SK-MEL-5 (cell line): ENCODE measurements around the gene MEF2C. TPM values are rescaled to one million over a fixed set of nuclear protein-coding genes. Genes with fewer than 3 reads are reported as not detected.

Experiments
- DNase-seq: peaks from one replicate; pipeline ENCODE4 v3.0.0-alpha.2; 2016; ENCODE audit warnings: low read depth, low spot score
- in situ Hi-C: cut with HindIII; loops from 2 replicates; pipeline ENCODE4 v1.10.0; 2016; ENCODE audit warnings: low sequenced_read_pairs, high pct_unique_total_duplicates, low pct_unique_long_range_greater_than_20kb
- total RNA-seq: library from RNA; depleted of rRNA; stranded (reverse); fragments of >200 nt; shearing (Covaris generic); gene quantifications from 2 replicates; pipeline ENCODE4 v1.2.3, GENCODE V29; 2014

The MEF2C gene
- total RNA-seq, 1 experiment from 2014 or later = 34.2 TPM

DNA sequence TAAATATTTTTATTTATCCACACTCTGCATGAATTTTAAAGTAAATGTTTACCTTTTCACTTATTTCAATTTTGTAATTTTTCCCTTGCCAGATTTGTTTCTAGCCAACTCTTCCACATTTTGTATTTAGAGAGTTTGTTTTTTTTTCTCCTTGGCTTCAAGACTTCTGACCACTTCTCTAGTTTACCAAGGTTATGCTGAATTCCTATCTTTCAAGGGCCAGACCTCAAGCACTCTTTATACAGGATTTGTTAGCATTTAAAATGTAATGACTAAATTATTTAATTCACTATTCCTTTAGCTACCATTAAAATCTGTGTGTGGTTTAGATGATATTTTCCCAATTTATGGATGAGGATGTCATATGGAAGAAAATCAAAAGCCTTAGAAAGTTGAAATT lies 42.5 kb downstream of the MEF2C start:
- in situ Hi-C loops = no loop called here
- no peak for DNase-seq

DNA sequence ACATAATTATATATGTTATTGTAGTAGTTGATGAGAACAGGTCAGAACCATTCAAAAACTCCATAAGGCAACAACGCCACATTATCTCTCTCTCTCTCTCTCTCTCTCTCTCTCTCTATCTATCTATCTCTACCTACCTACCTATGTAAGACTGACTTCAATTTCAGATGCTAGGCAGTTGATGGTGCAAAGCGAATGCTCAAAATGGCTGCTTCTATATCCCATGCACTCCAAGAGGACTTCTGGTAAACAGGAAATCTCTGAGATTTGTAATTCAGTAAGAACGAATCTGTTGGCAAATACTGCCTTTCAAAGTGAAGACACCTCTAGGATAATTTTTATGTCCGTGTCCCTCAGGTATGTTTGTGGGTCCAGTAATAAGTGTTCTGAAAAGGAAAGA lies 43.7 kb downstream of the MEF2C start:
- in situ Hi-C loops = no loop called here
- DNase-seq = no peak

DNA sequence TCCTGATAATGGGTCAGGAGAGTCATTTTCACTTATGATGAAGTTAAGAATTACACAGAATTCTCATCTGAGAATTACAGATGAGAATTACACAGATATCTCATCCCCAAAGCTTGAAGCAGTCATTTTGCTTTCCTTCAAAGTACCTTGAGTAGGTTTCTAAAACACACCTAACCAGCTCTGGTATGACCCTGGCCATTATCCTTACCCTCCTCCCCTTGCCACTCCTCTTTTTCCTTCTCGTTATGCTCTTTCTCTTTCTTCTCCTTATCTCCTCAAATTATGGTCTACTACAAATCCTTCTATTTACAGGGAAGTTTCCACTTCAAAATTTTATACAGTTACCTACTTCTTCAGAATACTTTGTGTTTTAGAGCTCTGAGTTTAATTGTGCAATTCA lies 44.5 kb downstream of the MEF2C start:
- in situ Hi-C loops = no loop called here
- no peak for DNase-seq

DNA sequence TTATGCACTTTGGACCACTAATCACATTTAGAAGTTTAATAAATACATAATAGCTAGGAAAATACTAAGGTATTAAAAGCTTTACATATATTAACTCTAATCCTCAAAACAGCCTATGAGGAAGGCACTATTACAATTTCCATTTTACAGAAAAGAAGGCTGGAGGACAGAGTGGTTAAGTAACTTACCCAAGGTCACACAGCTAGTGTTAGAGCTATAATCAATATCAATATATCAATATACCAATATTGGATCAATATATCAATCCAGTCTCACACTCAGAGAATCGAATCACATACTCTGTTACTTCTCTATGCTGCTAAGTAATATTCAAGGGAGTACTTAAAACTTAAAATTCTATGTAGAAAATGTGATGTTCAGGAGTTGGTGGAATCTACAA lies 45.2 kb downstream of the MEF2C start:
- in situ Hi-C loops = no loop called here
- DNase-seq = no peak

DNA sequence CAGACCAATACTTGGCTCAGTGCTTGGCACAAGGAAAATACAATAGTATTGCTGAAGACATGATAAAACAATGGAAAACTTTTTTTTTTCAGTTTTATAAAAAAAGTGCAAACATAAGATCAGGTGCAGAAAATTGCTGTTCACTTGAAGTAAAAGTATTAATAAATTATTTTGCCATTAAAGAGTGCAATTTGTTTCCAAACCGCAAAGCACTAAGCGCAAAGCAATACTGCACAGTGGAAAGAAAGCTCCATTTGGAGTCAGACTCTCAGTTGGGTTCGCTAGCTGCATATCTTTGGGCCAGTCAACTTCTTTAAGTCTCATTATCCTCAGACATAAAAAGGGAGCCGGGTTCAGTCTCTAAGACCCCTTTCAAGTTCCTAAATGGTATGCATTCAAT lies 45.8 kb downstream of the MEF2C start:
- DNase-seq = no peak
- in situ Hi-C loops = no loop called here

DNA sequence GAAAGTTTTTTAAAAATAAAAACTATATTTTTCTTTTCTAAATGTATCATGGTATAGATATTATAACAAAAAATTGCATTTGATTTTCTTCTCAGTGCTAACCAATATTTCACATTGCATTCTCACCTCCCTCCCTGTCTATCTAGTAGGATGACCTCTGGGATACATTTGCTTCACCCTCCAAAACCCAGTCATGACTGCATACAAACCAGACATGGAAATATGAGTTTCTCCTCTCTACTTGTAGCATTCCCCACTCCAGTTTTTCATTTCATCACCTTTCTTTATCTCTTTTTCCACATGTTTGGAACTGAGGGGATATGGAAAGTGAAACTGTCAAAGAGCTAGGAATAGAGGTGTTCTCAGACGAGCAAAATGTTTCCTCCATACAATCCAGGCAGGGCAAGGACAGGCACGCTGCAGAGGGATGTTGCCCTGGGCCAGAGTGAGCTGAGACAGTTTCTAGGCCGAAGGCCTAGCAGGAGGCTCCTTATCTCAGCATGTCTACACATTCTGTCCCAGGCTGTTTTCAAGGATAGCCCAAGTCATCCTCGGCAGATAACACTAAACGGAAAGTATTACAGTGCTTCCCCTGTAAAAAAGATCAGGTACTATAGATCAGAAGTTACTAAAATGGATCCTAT lies 46.7 kb downstream of the MEF2C start:
- peak; percentile 45 for DNase-seq
- in situ Hi-C loops = no loop called here

DNA sequence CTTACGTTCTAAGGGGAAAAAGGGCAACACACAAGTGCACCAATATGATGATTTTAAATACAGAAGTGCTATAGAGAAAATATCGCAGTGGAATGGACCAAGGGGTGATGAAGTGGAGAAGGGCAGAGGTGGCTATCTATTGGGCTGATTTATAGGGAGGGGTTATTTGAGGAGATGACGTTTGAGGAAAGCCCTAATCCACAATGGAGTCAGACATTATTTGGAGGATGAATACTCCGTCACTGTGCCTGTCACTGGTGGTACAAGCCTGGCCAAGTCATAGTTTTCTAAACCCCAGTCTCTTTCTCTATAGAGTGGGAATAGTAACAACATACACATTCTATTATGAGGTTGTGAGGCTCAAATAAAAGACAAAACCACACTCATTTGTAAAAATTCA lies 48.5 kb downstream of the MEF2C start:
- in situ Hi-C loops = no loop called here
- no peak for DNase-seq

DNA sequence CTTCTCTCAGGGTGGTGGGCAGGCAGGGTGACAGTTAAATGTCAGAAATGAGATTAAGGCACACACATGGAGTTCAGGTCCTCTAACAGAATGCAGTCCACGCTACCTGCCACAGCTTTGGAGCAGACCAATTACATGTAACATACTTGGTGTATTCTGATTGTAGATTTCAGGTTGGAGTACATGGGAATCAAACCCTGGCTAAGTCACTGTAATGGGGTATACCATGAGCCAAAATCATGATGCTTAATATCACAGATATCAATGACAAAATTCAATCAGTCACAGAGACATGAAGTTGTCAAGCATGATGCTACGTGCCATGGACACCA lies 48.9 kb downstream of the MEF2C start:
- no peak for DNase-seq
- in situ Hi-C loops = no loop called here

DNA sequence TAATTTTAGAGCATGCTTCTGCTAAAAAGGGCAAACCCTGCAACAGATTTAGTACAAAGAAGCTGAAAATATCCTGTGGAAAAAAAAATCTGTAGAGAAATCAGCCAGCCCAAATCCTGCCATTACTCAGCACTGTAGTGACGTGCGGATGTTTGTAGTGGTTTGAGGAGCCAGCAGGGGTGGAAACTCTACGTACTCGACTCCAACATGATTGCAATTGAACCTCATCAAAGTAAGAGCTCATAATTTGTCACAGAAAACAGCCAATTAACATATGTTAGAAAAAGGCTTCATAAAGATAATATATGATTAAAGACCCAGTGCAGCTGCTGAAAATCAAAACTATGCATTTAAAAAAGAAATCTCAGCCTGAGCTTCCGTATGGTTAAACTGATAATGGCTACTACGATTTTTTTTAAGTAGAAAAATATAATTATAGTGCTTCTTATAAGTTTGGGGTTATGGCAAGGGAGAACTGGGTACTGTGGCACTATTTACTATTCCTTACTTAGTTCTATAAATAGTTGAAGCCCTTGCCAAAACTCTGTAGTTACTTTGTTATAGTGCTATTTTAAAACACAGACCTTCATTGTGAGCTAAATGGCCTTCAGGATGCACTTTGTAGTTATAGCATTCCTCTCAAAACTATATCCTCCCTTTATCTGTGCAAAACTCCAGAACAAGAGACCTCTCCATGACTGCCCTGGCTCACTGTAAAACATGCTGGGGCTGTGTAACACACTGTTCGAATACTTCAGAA lies 49.4 kb downstream of the MEF2C start:
- peak; percentile 86 for DNase-seq
- in situ Hi-C loops = no loop called here

DNA sequence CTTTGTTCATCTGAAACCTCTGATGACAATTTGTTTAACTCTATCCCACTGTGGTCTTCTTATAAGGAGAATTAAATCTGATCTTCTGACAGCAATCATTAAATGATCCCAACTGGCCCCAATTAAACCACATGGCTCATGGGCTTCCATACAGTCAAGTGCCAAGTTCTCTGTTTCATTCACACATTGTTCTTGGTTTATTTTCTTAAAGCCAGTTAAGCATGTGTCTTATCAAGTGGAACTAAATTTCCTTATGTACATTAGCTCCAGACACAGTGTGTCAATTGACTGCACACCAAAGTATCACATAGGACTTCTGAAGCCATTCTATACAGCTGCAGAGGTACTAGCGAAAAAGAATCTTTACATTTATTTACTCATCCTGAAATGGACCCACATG lies 51.2 kb downstream of the MEF2C start:
- in situ Hi-C loops = no loop called here
- no peak for DNase-seq

DNA sequence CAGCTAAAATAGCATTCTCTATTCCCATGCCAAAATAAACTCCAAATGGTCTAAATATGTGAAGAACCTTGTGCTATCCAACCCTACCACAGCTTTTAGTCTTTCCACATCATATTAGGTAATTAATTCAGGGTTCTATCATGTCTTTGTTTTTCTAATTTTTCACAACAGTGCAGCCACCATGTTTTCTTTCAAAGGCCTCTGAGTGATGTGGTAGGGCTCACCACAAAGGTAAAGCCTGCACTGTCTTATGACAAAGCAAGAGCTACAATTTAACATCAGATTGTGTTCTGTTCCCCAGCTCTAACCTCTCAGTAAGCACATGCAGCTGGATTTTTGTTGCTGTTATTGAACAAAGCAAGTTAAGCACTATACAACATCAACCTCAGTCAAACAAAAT lies 52.4 kb downstream of the MEF2C start:
- in situ Hi-C loops = no loop called here
- no peak for DNase-seq

DNA sequence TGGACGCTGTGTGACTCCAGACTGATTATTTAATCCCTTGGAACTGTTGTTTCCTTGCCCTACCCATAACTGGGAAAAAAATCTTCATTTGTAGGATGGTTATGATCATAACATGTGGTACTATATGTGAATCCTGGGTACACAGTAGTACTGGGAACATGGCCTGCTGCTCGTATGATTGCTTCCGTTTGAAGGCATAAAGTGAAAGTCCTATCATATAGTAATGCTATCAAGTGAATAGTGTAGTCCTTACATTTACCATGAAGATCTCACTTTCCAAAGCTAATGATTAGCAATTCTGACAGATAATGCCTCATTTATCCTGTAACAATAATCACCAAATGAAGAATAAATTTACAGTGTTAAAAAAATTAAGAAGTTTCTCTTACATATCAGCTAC lies 53.2 kb downstream of the MEF2C start:
- in situ Hi-C loops = no loop called here
- no peak for DNase-seq

DNA sequence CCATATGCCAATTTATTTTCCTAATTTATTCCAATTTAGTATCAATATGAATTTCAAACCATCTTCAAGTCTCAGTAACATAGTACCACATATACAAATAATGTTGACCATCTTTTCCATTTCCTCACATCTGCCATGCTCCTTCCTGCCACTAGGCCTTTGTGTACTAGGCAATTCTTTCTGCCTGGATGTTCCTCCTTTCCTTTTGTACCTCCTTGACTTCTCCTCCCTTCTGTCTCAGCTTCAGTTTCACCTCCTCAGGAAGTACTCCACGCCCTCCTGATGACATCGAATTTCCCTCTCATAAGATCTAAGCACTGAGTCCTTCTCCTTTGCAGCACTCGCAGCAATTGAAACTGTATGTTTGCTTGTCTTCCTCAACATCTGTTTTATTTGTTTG lies 53.9 kb downstream of the MEF2C start:
- DNase-seq = peak; percentile 49
- in situ Hi-C loops = no loop called here

DNA sequence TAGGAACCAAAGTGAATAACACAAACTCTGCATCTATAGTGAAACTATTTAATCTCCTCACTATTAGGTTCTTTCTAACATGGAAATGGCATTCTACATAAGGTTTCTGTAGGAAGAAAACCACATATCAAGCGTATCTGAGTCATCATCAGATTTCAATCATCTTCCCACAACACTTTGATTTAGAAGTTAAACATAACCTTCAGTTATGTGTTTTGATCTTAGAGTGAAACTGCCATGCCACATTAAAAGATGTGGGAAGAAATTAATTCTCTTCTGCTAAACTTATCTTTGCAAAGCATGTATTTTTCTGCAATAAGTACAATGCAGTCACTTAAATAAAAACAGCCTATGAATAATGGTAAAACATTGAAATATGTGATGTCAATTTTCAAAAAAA lies 55.0 kb downstream of the MEF2C start:
- in situ Hi-C loops = no loop called here
- peak; percentile 46 for DNase-seq

DNA sequence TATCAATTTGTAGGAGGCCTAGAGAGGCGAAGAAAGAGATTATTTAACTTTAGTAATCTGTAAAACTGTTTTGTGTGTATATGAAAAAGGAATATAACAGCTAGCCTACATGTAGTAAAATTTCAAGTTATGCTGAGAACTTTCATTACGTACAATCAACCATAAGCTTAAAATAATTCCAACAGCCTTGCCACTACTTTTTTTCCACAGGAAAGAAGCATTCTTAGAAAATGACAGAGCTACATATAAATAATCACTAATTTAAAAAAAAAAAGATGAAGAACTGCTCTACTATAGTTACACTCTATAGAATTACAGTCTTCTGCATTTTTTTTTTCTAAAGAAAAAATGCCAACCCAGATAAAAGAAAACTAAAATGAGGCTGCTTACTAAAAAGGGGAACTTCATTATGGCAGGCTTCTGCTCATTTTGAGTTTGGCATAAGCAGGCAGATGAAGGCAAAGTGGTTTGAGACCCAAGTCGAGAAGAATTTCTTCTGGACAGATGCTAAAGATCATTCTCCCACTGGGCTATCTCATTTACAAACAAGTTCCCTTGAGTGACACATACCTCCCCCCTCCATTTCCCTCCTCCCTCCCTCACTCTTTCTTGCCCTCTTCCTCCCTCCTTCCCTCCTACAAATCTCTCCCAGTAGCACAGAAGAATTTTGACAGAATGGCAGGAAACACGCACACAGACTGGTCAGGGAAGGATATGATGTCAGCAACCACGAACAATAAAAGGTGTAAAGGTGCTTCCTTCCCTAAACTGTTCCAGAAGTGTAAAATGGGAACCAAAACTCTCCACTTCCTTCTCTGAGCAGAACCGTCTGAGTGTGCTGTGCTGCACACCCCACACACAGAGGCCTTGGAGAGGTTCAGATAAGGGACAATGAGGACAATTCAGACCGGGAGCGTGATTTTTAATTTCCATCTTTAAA lies 56.1 kb downstream of the MEF2C start:
- in situ Hi-C loops = no loop called here
- peak; percentile 77 for DNase-seq

DNA sequence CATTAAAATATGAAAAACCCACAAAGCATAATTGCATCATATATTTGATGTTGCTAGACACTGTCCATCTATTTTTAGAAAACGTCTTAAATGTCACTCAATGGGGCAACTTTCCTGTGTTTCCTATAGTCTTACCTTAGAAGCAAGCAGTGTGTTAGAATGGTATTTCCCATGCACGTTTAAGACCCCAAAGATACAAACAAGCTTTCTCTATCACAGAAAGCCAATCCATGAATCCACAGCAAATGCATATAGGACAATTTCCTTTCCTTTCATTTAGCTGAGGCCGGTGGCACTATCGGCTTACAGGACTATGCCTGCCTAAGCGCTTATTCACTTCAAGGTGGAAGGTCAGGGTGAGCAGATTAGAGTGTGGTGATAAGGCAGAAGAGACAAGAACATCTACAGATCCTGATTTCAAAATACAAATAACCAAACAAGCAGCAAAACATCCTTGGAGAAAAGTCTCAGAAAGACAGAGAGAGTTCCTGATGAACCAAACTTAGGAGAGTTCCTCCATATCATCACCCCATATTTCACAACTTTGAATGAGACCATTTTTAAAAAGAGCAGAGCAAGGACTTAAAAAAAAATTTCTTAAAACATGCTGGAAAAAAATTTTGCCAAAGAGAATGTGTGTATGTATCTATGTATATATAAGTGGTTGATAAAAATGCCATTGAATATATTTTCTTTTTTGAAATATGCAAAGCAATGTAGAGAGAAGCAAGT lies 57.2 kb downstream of the MEF2C start:
- peak; percentile 47 for DNase-seq
- in situ Hi-C loops = no loop called here

DNA sequence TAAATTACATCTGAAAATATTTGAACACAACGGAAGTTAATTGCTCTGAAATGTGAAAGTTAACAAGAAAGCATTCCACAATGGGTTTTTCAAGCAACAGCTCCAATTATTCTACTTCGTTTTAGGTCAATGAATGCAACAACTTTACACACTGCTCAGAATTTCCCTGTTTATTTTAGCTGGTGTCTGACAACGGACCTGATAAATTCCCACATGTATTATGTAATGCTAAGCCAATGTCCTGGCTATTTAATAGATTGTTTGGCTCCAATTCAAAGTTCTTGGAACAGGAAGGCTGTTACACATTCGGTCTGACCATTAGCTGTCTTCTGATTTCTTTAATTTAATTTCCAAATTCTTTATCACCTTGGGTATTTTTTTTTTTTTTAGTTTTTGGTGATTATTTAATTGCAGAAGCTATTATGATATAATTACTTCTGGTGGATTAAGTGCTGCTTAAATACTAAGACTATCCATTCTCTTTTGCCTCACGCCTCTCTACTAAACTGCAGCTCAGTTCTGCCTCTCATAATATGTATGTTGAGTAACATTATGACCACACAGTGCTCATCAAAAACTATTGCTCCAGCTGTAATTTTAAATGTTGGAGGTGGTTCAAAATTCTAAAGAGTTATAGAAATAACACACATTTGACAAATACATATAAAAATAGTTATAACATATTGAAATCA lies 57.9 kb downstream of the MEF2C start:
- peak; percentile 48 for DNase-seq
- in situ Hi-C loops = no loop called here
